Measurements from ENCODE around the gene ANKRA2. TPM values are rescaled to one million over a fixed set of nuclear protein-coding genes. Genes with fewer than 3 reads are reported as not detected.

The ANKRA2 gene
- total and polyA plus RNA-seq, 2 of the 8 experiments (the other 6 are each of a cell fraction or from before 2014, with no cell fraction given), result 7.0 to 12.6 TPM

GRCh38 chr5:73582285-73583145 lies 17.1 kb upstream of the ANKRA2 start:
- H3K79me1 ChIP-seq (ENCODE audit: low read depth, low read length), result no peaks in the 10 kb centered on the region
- no peak overlapping the region for H2BK12ac ChIP-seq (ENCODE audit: low read depth, low read length)
- H2AFZ ChIP-seq (ENCODE audit: low read length), result no peak overlapping the region
- H3K4me2 ChIP-seq (ENCODE audit: insufficient read depth in 1 of 2, low read depth in 2 of 2, low read length in 2 of 2), result no peak overlapping the region
- ChIA-PET CTCF (ENCODE audit: partially characterized antibody) (interaction anchor here (1.0 to 1.6 kb wide), 3 partner anchors 8 to 211 kb away, joined by 3 to 15 read pairs (median 7); no protein-coding TSS in a partner anchor), POLR2A (ENCODE audit: partially characterized antibody) (no interaction called here)
- H3K9me3 ChIP-seq (ENCODE audit: insufficient read depth in 2 of 2, low read depth in 1 of 2, low read length in 1 of 2), result no peaks in the 10 kb centered on the region
- no peak overlapping the region for H4K5ac ChIP-seq (ENCODE audit: insufficient read length, low read depth, low read length)
- no peaks in the 10 kb centered on the region for H3K23me2 ChIP-seq (ENCODE audit: low read depth, low read length)
- no peak overlapping the region for H3K9ac ChIP-seq (replicated peaks in 1 of 4; ENCODE audit: extremely low read depth in 1 of 4, low read depth in 3 of 4, low read length in 3 of 4)
- no peaks in the 10 kb centered on the region for H3K4me1 ChIP-seq (replicated peaks in 1 of 4; ENCODE audit: control insufficient read depth in 3 of 4, insufficient read depth in 4 of 4, low read length in 3 of 4)
- no peak overlapping the region for H3K23ac ChIP-seq (ENCODE audit: insufficient read length)
- WGBS, 2 experiments (ENCODE audit: extremely low coverage in 1 of 2, insufficient coverage in 1 of 2, insufficient read length in 1 of 2, insufficient replicate concordance in 2 of 2, low coverage in 1 of 2, low lambda C conversion rate in 2 of 2, missing lambda C conversion rate in 1 of 2), result 92% methylated on average over 3 of the region's 3 CpGs; no CpG with 5 or more reads in 1 of the 2 experiments
- H2AK5ac ChIP-seq (ENCODE audit: low read depth, low read length), result no peak overlapping the region
- no peak overlapping the region for H3K14ac ChIP-seq (ENCODE audit: insufficient read length)
- H3K56ac ChIP-seq (replicated peaks; ENCODE audit: insufficient read length, low read depth, low read length), result no peak overlapping the region
- H2BK15ac ChIP-seq (ENCODE audit: low read length), result no peak overlapping the region
- no peak overlapping the region for H4K91ac ChIP-seq (replicated peaks; ENCODE audit: insufficient read length, low read length)
- H4K8ac ChIP-seq (ENCODE audit: extremely low read depth, insufficient read depth, low read length), result no peak overlapping the region
- TF ChIP-seq TEAD4 (IDR thresholded peaks at IDR 0.05; ENCODE audit: low read depth, low read length), result no peak
- no peak for TF ChIP-seq JUN (IDR thresholded peaks at IDR 0.05; ENCODE audit: low read depth, low read length)
- TF ChIP-seq YY1 (IDR thresholded peaks at IDR 0.05; ENCODE audit: low read depth, low read length), result no peak
- TF ChIP-seq KDM4A (IDR thresholded peaks at IDR 0.05; ENCODE audit: low read depth, low read length, severe bottlenecking), result no peak
- TF ChIP-seq PHF8 (conservative IDR thresholded peaks at IDR 0.05; ENCODE audit: low read depth, low read length), result no peak
- TF ChIP-seq SP4 (IDR thresholded peaks at IDR 0.05; ENCODE audit: low read length), result no peak
- TF ChIP-seq, protein P1, sequence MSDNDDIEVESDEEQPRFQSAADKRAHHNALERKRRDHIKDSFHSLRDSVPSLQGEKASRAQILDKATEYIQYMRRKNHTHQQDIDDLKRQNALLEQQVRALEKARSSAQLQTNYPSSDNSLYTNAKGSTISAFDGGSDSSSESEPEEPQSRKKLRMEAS (IDR thresholded peaks at IDR 0.05), result no peak
- no peak for TF ChIP-seq ASH2L (IDR thresholded peaks at IDR 0.05; ENCODE audit: low read length)
- peaks cover 0 to 4% of the 10 kb centered on the region in 2 experiments for H4K20me1 ChIP-seq (replicated peaks in 1 of 2; ENCODE audit: control insufficient read depth in 1 of 2, insufficient read depth in 2 of 2, low read length in 2 of 2)
- H3K27ac ChIP-seq (ENCODE audit: low read depth, low read length), result no peak overlapping the region
- peaks cover 5 to 40% (median 24%) of the 10 kb centered on the region in 4 experiments for H3K36me3 ChIP-seq (ENCODE audit: control insufficient read depth in 2 of 4, insufficient read depth in 4 of 4, low read length in 3 of 4)
- no peak overlapping the region for H2BK20ac ChIP-seq (ENCODE audit: low read length)
- no peak overlapping the region for H3K4ac ChIP-seq (replicated peaks; ENCODE audit: insufficient read length, low read depth, low read length)
- no peak overlapping the region for H3K4me3 ChIP-seq (ENCODE audit: extremely low read depth in 1 of 4, insufficient read depth in 2 of 4, low read depth in 3 of 4, low read length in 4 of 4)
- H2BK120ac ChIP-seq (replicated peaks; ENCODE audit: low read depth, low read length), result no peak overlapping the region
- FAIRE-seq, result no peak
- H3K27me3 ChIP-seq (replicated peaks in 1 of 4; ENCODE audit: control insufficient read depth in 3 of 4, extremely low read depth in 1 of 4, insufficient read depth in 3 of 4, low read length in 3 of 4), result no peaks in the 10 kb centered on the region
- no peak for DNase-seq (ENCODE audit: low read depth in 1 of 2, low spot score in 2 of 2)
- no peak overlapping the region for H2BK5ac ChIP-seq (ENCODE audit: low read depth, low read length)
- no peaks in the 10 kb centered on the region for H3K79me2 ChIP-seq (ENCODE audit: control insufficient read depth in 1 of 2, insufficient read depth in 2 of 2, low read length in 2 of 2)
- H3K18ac ChIP-seq (ENCODE audit: extremely low read depth, low read length), result no peak overlapping the region

All from H1 (cell line).